ENCODE results near the gene VAMP1. TPM values are rescaled to one million over a fixed set of nuclear protein-coding genes. Genes with fewer than 3 reads are reported as not detected.

The VAMP1 gene
- total and polyA plus RNA-seq, 2 of the 13 experiments (the other 11 are each of a cell fraction or from before 2014, with no cell fraction given): 2.5 to 7.4 TPM

DNA sequence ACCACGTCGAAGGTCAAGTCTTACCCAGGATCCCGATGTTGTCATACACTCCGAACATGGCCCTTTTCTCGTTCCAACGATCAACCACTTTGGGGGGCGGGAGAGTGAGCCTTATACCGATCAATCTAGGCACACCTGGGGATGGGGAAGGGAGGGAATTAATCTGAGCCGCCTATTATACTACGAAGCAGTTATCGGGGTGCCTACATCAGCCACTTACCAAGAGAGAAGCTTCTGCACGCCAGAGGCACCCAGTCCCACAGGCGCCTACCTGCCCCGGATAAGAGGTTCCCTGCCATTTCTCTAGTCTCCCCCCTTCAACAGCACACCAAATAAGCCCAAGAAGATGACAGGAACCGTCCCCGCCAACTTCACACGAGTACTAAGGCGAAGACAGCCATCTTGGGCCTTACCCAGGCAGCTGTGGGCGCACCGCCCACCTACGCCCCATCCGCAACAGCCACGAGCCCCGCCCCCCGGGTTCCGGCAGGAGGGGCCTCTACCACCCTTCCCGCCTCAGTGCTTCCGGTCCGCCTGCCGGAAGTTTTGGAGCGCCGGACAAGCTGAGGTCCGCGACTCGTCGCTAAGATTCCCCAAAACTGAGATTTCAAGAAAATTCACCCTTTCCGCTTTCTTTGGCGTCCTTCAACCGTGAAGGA, 22.5 kb upstream of the VAMP1 start, which contains the start of gene MRPL51 (continued):
- TF ChIP-seq HMG20B (CRISPR knock-in tag; conservative IDR thresholded peaks at IDR 0.05) (no peak), ZFY (CRISPR knock-in tag; IDR thresholded peaks at IDR 0.05) (peak; percentile 73), JARID2 (CRISPR knock-in tag; IDR thresholded peaks at IDR 0.05; ENCODE audit: insufficient replicate concordance) (peak; percentile 38), ZSCAN20 (CRISPR knock-in tag; IDR thresholded peaks at IDR 0.05; ENCODE audit: borderline replicate concordance) (no peak), MATR3 (CRISPR knock-in tag; IDR thresholded peaks at IDR 0.05) (no peak), PPARG (CRISPR knock-in tag; conservative IDR thresholded peaks at IDR 0.05) (0 out of 2 replicates have a peak, but pooled peaks have one; percentile 60), ZNF713 (CRISPR knock-in tag; IDR thresholded peaks at IDR 0.05) (no peak), ZNF766 (CRISPR knock-in tag; IDR thresholded peaks at IDR 0.05; ENCODE audit: borderline replicate concordance) (0 out of 2 replicates have a peak, but pooled peaks have one; percentile 13), ZNF274 (CRISPR knock-in tag; IDR thresholded peaks at IDR 0.05) (no peak), GABPB1 (CRISPR knock-in tag; IDR thresholded peaks at IDR 0.05) (peak; percentile 97), ZNF792 (CRISPR knock-in tag; IDR thresholded peaks at IDR 0.05) (peak; percentile 69), ZNF501 (CRISPR knock-in tag; IDR thresholded peaks at IDR 0.05) (peak; percentile 80; the same call in 1 of the 2 replicates), RFX3 (CRISPR knock-in tag; IDR thresholded peaks at IDR 0.05) (no peak), REST (IDR thresholded peaks at IDR 0.05; ENCODE audit: borderline replicate concordance in 1 of 2, low read depth in 1 of 2, low read length in 2 of 2) (peak in 1 of 2 experiments; percentile 34; a peak in 1 of 4 replicates)
- TF ChIP-seq, protein P1, sequence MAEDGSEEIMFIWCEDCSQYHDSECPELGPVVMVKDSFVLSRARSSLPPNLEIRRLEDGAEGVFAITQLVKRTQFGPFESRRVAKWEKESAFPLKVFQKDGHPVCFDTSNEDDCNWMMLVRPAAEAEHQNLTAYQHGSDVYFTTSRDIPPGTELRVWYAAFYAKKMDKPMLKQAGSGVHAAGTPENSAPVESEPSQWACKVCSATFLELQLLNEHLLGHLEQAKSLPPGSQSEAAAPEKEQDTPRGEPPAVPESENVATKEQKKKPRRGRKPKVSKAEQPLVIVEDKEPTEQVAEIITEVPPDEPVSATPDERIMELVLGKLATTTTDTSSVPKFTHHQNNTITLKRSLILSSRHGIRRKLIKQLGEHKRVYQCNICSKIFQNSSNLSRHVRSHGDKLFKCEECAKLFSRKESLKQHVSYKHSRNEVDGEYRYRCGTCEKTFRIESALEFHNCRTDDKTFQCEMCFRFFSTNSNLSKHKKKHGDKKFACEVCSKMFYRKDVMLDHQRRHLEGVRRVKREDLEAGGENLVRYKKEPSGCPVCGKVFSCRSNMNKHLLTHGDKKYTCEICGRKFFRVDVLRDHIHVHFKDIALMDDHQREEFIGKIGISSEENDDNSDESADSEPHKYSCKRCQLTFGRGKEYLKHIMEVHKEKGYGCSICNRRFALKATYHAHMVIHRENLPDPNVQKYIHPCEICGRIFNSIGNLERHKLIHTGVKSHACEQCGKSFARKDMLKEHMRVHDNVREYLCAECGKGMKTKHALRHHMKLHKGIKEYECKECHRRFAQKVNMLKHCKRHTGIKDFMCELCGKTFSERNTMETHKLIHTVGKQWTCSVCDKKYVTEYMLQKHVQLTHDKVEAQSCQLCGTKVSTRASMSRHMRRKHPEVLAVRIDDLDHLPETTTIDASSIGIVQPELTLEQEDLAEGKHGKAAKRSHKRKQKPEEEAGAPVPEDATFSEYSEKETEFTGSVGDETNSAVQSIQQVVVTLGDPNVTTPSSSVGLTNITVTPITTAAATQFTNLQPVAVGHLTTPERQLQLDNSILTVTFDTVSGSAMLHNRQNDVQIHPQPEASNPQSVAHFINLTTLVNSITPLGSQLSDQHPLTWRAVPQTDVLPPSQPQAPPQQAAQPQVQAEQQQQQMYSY (CRISPR knock-in tag; IDR thresholded peaks at IDR 0.05): no peak
- TF ChIP-seq, protein P2, sequence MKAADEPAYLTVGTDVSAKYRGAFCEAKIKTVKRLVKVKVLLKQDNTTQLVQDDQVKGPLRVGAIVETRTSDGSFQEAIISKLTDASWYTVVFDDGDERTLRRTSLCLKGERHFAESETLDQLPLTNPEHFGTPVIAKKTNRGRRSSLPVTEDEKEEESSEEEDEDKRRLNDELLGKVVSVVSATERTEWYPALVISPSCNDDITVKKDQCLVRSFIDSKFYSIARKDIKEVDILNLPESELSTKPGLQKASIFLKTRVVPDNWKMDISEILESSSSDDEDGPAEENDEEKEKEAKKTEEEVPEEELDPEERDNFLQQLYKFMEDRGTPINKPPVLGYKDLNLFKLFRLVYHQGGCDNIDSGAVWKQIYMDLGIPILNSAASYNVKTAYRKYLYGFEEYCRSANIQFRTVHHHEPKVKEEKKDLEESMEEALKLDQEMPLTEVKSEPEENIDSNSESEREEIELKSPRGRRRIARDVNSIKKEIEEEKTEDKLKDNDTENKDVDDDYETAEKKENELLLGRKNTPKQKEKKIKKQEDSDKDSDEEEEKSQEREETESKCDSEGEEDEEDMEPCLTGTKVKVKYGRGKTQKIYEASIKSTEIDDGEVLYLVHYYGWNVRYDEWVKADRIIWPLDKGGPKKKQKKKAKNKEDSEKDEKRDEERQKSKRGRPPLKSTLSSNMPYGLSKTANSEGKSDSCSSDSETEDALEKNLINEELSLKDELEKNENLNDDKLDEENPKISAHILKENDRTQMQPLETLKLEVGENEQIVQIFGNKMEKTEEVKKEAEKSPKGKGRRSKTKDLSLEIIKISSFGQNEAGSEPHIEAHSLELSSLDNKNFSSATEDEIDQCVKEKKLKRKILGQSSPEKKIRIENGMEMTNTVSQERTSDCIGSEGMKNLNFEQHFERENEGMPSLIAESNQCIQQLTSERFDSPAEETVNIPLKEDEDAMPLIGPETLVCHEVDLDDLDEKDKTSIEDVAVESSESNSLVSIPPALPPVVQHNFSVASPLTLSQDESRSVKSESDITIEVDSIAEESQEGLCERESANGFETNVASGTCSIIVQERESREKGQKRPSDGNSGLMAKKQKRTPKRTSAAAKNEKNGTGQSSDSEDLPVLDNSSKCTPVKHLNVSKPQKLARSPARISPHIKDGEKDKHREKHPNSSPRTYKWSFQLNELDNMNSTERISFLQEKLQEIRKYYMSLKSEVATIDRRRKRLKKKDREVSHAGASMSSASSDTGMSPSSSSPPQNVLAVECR (CRISPR knock-in tag; IDR thresholded peaks at IDR 0.05; ENCODE audit: borderline replicate concordance): peak; percentile 54; the same call in 1 of the 2 replicates
- TF ChIP-seq, protein P3, sequence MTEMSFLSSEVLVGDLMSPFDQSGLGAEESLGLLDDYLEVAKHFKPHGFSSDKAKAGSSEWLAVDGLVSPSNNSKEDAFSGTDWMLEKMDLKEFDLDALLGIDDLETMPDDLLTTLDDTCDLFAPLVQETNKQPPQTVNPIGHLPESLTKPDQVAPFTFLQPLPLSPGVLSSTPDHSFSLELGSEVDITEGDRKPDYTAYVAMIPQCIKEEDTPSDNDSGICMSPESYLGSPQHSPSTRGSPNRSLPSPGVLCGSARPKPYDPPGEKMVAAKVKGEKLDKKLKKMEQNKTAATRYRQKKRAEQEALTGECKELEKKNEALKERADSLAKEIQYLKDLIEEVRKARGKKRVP (CRISPR knock-in tag; IDR thresholded peaks at IDR 0.05): no peak
